OCI-LY3 (cell line): ENCODE measurements around the gene IGFALS.

Source experiments
- H2AFZ ChIP-seq: fragments of 200-600, 300-600 bp; shearing (Covaris generic); 2 replicates; pipeline ENCODE4 v1.6.0; 2014; ENCODE audit warnings: antibody characterized with exemption, low read depth, low read length
- H3K27ac ChIP-seq: fragments of 200-600, 300-600 bp; sonication (generic); 2 replicates; pipeline ENCODE4 v1.5.1; 2014; ENCODE audit warnings: mild to moderate bottlenecking, low read length, moderate library complexity, mixed read lengths
- H3K27me3 ChIP-seq: fragments of 200-600, 300-600 bp; sonication (generic); 2 replicates; pipeline ENCODE4 v1.6.1; 2014; ENCODE audit warnings: low read depth, low read length, mixed read lengths
- H3K36me3 ChIP-seq: fragments of 200-600, 300-600 bp; sonication (generic); replicated peaks from 2 replicates; pipeline ENCODE3; 2014; ENCODE audit warnings: low read depth, low read length, mixed read lengths
- H3K4me1 ChIP-seq: fragments of 300-600, 200-600 bp; sonication (generic); 2 replicates; pipeline ENCODE4 v1.6.1; 2014; ENCODE audit warnings: low read length, mixed read lengths
- H3K4me2 ChIP-seq: fragments of 200-600, 300-600 bp; sonication (generic); 2 replicates; pipeline ENCODE4 v1.6.1; 2014; ENCODE audit warnings: low read length, mixed read lengths
- H3K4me3 ChIP-seq: fragments of 300-600, 200-600 bp; sonication (generic); 2 replicates; pipeline ENCODE4 v1.5.1; 2014; ENCODE audit warnings: antibody characterized with exemption, mild to moderate bottlenecking, low read length, moderate library complexity
- H3K79me2 ChIP-seq: fragments of 300-600, 200-600 bp; shearing (Covaris generic); 2 replicates; pipeline ENCODE4 v1.6.1; 2014; ENCODE audit warnings: mild to moderate bottlenecking, low read length, mixed read lengths
- H3K9ac ChIP-seq: fragments of 300-600, 200-600 bp; shearing (Covaris generic); 2 replicates; pipeline ENCODE4 v1.6.0; 2014; ENCODE audit warnings: mild to moderate bottlenecking, low read length, moderate library complexity
- H3K9me3 ChIP-seq: fragments of 200-600, 300-600 bp; shearing (Covaris generic); 2 replicates; pipeline ENCODE4 v1.6.1; 2014; ENCODE audit warnings: low read length, mixed read lengths; ENCODE audit not compliant: insufficient read depth
- H4K20me1 ChIP-seq: fragments of 200-600, 300-600 bp; sonication (generic); 2 replicates; pipeline ENCODE4 v1.6.1; 2016; ENCODE audit warnings: low read length, mixed read lengths; ENCODE audit not compliant: insufficient read depth
- EZH2phosphoT487 ChIP-seq: fragments of 200-600 bp; shearing (Covaris generic); IDR thresholded peaks from 2 replicates; pipeline ENCODE4 v1.6.1; 2018; ENCODE audit warnings: antibody characterized with exemption, mixed run types, low read depth
- TF ChIP-seq, protein P1 (sequence below): fragments of 200-600, 300-600 bp; sonication (generic); IDR thresholded peaks from 2 replicates; pipeline ENCODE4 v1.5.1; 2014; ENCODE audit warnings: antibody characterized with exemption, low read length, low read depth

The IGFALS gene

DNA sequence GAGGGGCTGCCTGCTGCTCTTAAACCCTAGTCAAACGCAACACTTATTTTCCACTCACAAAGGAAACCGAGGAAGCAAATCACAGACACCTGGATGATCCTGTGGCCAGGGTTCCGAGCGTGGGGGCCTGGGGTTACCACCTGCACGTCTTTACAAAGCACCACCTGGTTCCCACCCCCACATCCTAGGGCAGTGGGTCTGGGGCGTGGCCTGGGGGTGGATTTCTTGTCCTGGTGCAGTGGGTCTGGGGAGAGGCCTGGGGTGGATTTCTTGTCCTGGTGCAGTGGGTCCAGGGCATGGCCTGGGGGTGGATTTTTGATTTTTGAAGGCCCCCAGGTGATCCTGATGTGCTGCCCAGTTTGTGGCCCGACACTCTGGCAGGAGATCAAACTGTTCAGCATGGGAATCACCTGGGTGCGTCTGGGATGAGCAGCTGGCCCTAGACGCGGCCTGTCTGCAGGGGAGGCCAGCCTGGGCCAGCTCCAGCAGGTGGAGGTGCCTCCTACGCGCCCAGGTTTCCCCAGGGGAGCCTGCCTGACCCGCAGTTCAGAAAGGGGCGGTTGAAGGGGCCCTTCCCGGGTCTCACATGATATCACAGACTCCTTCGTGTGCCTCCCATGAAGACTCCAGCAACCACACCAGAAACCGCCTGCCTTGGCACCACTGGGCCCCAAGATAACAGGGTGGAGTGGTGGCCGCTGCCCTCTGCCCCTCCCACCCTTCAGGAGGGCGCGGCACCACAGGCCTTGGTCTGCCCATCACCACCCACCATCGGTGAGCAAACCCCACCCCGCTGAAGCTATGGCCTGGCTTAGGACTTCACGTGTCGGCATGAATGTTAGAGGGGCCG is 26.8 kb upstream of the IGFALS start:
- Histone ChIP-seq H3K9ac (no peak overlapping the region), H4K20me1 (no peaks in the 10 kb centered on the region), H3K9me3 (no peaks in the 10 kb centered on the region), H3K27me3 (no peaks in the 10 kb centered on the region), H3K27ac (no peak overlapping the region), H3K79me2 (peaks cover 2% of the 10 kb centered on the region; the same call in 1 of the 2 replicates), H2AFZ (no peak overlapping the region), H3K4me1 (peaks cover 6% of the 10 kb centered on the region; the same call in 1 of the 2 replicates), H3K4me3 (no peak overlapping the region), H3K36me3 (no peaks in the 10 kb centered on the region), H3K4me2 (no peak overlapping the region)
- TF ChIP-seq, protein P1, sequence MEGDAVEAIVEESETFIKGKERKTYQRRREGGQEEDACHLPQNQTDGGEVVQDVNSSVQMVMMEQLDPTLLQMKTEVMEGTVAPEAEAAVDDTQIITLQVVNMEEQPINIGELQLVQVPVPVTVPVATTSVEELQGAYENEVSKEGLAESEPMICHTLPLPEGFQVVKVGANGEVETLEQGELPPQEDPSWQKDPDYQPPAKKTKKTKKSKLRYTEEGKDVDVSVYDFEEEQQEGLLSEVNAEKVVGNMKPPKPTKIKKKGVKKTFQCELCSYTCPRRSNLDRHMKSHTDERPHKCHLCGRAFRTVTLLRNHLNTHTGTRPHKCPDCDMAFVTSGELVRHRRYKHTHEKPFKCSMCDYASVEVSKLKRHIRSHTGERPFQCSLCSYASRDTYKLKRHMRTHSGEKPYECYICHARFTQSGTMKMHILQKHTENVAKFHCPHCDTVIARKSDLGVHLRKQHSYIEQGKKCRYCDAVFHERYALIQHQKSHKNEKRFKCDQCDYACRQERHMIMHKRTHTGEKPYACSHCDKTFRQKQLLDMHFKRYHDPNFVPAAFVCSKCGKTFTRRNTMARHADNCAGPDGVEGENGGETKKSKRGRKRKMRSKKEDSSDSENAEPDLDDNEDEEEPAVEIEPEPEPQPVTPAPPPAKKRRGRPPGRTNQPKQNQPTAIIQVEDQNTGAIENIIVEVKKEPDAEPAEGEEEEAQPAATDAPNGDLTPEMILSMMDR: no peak
- no peak for TF ChIP-seq EZH2phosphoT487

DNA sequence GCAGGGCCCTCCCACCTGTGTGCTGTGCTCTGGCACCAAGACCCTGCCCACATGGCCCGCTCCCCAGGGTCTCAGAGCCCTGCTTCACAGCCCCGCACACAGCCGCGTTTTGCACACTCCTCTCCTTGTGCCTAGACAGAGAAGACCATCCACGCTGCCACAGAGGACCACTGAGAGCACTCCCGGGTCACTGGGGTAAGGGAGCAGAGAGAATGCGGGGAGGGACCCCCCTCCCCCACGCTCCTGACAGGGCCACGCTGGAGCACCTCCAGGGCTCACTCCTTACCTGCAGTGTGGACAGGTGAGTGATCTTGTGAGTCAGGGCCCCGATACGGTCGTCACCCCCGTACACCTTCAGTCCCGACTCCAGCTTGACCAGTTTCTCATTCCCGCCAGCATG is 26.1 kb upstream of the IGFALS start:
- TF ChIP-seq EZH2phosphoT487: no peak
- TF ChIP-seq, protein P1: no peak

GRCh38 chr16:1818873-1819525 is 25.5 kb upstream of the IGFALS start:
- Histone ChIP-seq H3K27ac (no peak overlapping the region), H3K4me3 (no peak overlapping the region), H3K36me3 (no peaks in the 10 kb centered on the region), H3K4me1 (no peaks in the 10 kb centered on the region), H4K20me1 (no peaks in the 10 kb centered on the region), H3K79me2 (no peaks in the 10 kb centered on the region), H3K9ac (no peak overlapping the region), H3K9me3 (no peaks in the 10 kb centered on the region), H3K4me2 (no peak overlapping the region), H2AFZ (no peak overlapping the region), H3K27me3 (no peaks in the 10 kb centered on the region)
- TF ChIP-seq, protein P1: no peak
- no peak for TF ChIP-seq EZH2phosphoT487

More for the DNA sequence above, 26.1 kb upstream of the IGFALS start:
- H3K4me1 ChIP-seq: peaks cover 5% of the 10 kb centered on the region; the same call in 1 of the 2 replicates
- H3K4me2 ChIP-seq: no peak overlapping the region
- H3K9me3 ChIP-seq: no peaks in the 10 kb centered on the region
- H3K4me3 ChIP-seq: no peak overlapping the region
- H3K9ac ChIP-seq: no peak overlapping the region
- H4K20me1 ChIP-seq: no peaks in the 10 kb centered on the region
- H3K79me2 ChIP-seq: no peaks in the 10 kb centered on the region
- H3K27ac ChIP-seq: no peak overlapping the region
- H3K27me3 ChIP-seq: no peaks in the 10 kb centered on the region
- H3K36me3 ChIP-seq: no peaks in the 10 kb centered on the region
- H2AFZ ChIP-seq: no peak overlapping the region

DNA sequence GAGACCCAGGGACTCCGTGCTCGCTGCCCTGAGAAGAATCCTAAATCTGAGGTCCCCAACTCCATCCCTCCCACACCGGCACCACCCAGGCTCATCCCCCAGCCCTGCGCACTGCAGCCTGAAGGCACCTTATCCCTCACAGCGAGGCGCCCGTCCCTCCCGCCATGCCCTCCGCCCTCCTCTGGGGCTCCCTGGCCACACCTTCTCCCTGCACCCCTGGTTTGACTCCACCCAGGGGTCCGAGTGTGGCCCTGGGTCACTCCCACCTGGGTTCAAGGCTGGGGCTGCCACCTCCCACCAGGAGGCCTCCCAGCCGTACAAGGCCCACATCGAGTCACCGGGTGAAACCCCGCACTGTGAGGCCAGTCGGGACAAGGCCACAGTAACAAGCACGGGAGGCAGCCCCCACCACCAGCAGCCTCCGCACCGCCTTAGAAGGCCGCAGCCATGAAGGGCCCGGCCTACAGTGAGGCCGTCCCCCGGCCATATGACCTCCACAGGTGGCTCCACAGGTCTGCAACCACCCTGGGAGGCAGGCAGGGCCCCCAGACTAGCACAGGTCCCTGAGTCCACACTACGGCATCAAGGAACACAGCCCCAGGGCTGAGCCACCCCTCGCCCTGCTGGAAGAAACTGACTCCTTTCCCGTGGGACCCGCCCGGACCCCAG is 24.8 kb upstream of the IGFALS start:
- Histone ChIP-seq H2AFZ (no peak overlapping the region), H3K27me3 (no peaks in the 10 kb centered on the region), H3K4me2 (no peak overlapping the region), H3K4me1 (no peaks in the 10 kb centered on the region), H3K27ac (no peak overlapping the region), H3K9me3 (no peaks in the 10 kb centered on the region), H3K36me3 (peaks cover 4% of the 10 kb centered on the region), H3K9ac (no peak overlapping the region), H4K20me1 (no peaks in the 10 kb centered on the region), H3K4me3 (no peak overlapping the region), H3K79me2 (no peaks in the 10 kb centered on the region)
- TF ChIP-seq, protein P1: no peak
- no peak for TF ChIP-seq EZH2phosphoT487
